Trophoblast cell (in vitro differentiated cells and primary cell): Measurements from ENCODE around the gene BMP4.

ENCODE experiments used
- DNase-seq, 2 donors: peaks; one replicate each; pipeline ENCODE4 v3.0.0-alpha.2; 2016
- H2AFZ ChIP-seq: 2 replicates; pipeline ENCODE4 v1.6.1; 2013; ENCODE audit warnings: low read length, moderate library complexity, mild to moderate bottlenecking; ENCODE audit not compliant: insufficient read depth, poor library complexity
- H2AK5ac ChIP-seq: 2 replicates; pipeline ENCODE4 v1.6.1; 2013; ENCODE audit warnings: mild to moderate bottlenecking, low read length
- H2BK120ac ChIP-seq: 2 replicates; pipeline ENCODE4 v1.6.1; 2013; ENCODE audit warnings: low read length, mild to moderate bottlenecking, moderate library complexity; ENCODE audit not compliant: insufficient read depth, poor library complexity
- H2BK12ac ChIP-seq: 2 replicates; pipeline ENCODE4 v1.6.1; 2013; ENCODE audit warnings: mild to moderate bottlenecking, low read length, moderate library complexity
- H2BK5ac ChIP-seq: 2 replicates; pipeline ENCODE4 v1.6.1; 2013; ENCODE audit warnings: low read length, low read depth, moderate library complexity, mild to moderate bottlenecking; ENCODE audit not compliant: poor library complexity
- H3K14ac ChIP-seq: 2 replicates; pipeline ENCODE4 v1.6.1; 2013; ENCODE audit warnings: mild to moderate bottlenecking, low read length
- H3K18ac ChIP-seq: 2 replicates; pipeline ENCODE4 v1.6.1; 2013; ENCODE audit warnings: mild to moderate bottlenecking, low read length
- H3K23ac ChIP-seq: 2 replicates; pipeline ENCODE4 v1.6.1; 2013; ENCODE audit warnings: low read length
- H3K27ac ChIP-seq: 2 replicates; pipeline ENCODE4 v1.5.1; 2013; ENCODE audit warnings: low read depth, mild to moderate bottlenecking, inconsistent platforms, low read length, moderate library complexity
- H3K27me3 ChIP-seq: 2 replicates; pipeline ENCODE4 v1.6.1; 2013; ENCODE audit warnings: inconsistent platforms, mild to moderate bottlenecking, low read length, moderate library complexity; ENCODE audit not compliant: insufficient read depth
- H3K36me3 ChIP-seq, 2 experiments: 1 replicate in 1 of 2; 2 replicates in 1 of 2; pipeline ENCODE4 v1.6.1; 2013; ENCODE audit warnings: low read length in 2 of 2, mild to moderate bottlenecking in 2 of 2, moderate library complexity in 1 of 2; ENCODE audit not compliant: insufficient read depth in 2 of 2, control insufficient read depth in 1 of 2
- H3K4ac ChIP-seq: 2 replicates; pipeline ENCODE4 v1.6.1; 2013; ENCODE audit warnings: low read depth, mild to moderate bottlenecking, low read length, moderate library complexity
- H3K4me1 ChIP-seq, 2 experiments: 1 replicate in 1 of 2; 2 replicates in 1 of 2; pipeline ENCODE4 v1.6.1; 2013; ENCODE audit warnings: low read length in 2 of 2, mild to moderate bottlenecking in 2 of 2, moderate library complexity in 1 of 2; ENCODE audit not compliant: insufficient read depth in 2 of 2, control insufficient read depth in 1 of 2
- H3K4me2 ChIP-seq: 2 replicates; pipeline ENCODE4 v1.6.1; 2013; ENCODE audit warnings: inconsistent platforms, mild to moderate bottlenecking, low read length, moderate library complexity
- H3K4me3 ChIP-seq: 2 replicates; pipeline ENCODE4 v1.5.1; 2013; ENCODE audit warnings: mild to moderate bottlenecking, low read depth, low read length, inconsistent platforms
- H3K79me1 ChIP-seq: one replicate; pipeline ENCODE4 v1.6.1; 2013; ENCODE audit warnings: low read length
- H3K79me2 ChIP-seq: 2 replicates; pipeline ENCODE4 v1.6.1; 2013; ENCODE audit warnings: low read length, mild to moderate bottlenecking; ENCODE audit not compliant: control insufficient read depth, insufficient read depth, poor library complexity
- H3K9ac ChIP-seq: 2 replicates; pipeline ENCODE4 v1.6.1; 2013; ENCODE audit warnings: mild to moderate bottlenecking, low read length
- H3K9me3 ChIP-seq: 2 replicates; pipeline ENCODE4 v1.6.1; 2013; ENCODE audit warnings: low read depth, mild to moderate bottlenecking, control low read depth, inconsistent platforms, low read length; ENCODE audit not compliant: insufficient read depth
- H4K12ac ChIP-seq: 2 replicates; pipeline ENCODE4 v1.6.1; 2013; ENCODE audit warnings: low read depth, mild to moderate bottlenecking, low read length, moderate library complexity
- H4K8ac ChIP-seq: 2 replicates; pipeline ENCODE4 v1.6.1; 2013; ENCODE audit warnings: low read depth, mild to moderate bottlenecking, low read length, moderate library complexity
- H4K91ac ChIP-seq: one replicate; pipeline ENCODE4 v1.6.1; 2013; ENCODE audit warnings: low read depth, mild to moderate bottlenecking, low read length, moderate library complexity
- WGBS: extraction: QIAGEN DNeasy Blood & Tissue Kit; methylation state at CpG from one replicate; pipeline ENCODE4 v1.1.7; 2013; ENCODE audit warnings: missing lambda C conversion rate; ENCODE audit not compliant: insufficient read length, insufficient coverage; ENCODE audit errors: extremely low coverage; 5-methylcytosine and 5-hydroxymethylcytosine counted together

BMP4 gene

GRCh38 chr14:53958628-53959027 is 2.0 kb upstream of the BMP4 start:
- no peak for DNase-seq
- no peak overlapping the region for H4K12ac ChIP-seq
- no peaks in the 10 kb centered on the region for H3K36me3 ChIP-seq
- peaks cover 12 to 22% of the 10 kb centered on the region in 2 experiments for H3K4me1 ChIP-seq
- H3K79me1 ChIP-seq: peaks cover 34% of the 10 kb centered on the region
- H3K27me3 ChIP-seq: no peaks in the 10 kb centered on the region
- H4K91ac ChIP-seq: no peak overlapping the region
- H2AK5ac ChIP-seq: no peak overlapping the region
- peaks cover 16% of the 10 kb centered on the region for H3K79me2 ChIP-seq
- H3K27ac ChIP-seq: no peak overlapping the region
- H3K23ac ChIP-seq: no peak overlapping the region
- H4K8ac ChIP-seq: no peak overlapping the region
- no peak overlapping the region for H2BK5ac ChIP-seq
- H3K9me3 ChIP-seq: no peaks in the 10 kb centered on the region
- H3K18ac ChIP-seq: no peak overlapping the region
- H3K4ac ChIP-seq: no peak overlapping the region
- no peak overlapping the region for H3K4me2 ChIP-seq
- no CpG with 5 or more reads among the region's 2 CpGs for WGBS
- H3K4me3 ChIP-seq: no peak overlapping the region
- no peak overlapping the region for H3K9ac ChIP-seq
- no peak overlapping the region for H2BK120ac ChIP-seq
- no peak overlapping the region for H3K14ac ChIP-seq
- no peak overlapping the region for H2AFZ ChIP-seq
- H2BK12ac ChIP-seq: no peak overlapping the region

GRCh38 chr14:53957739-53958138 is 1.1 kb upstream of the BMP4 start:
- peaks cover 14% of the 10 kb centered on the region for H3K79me2 ChIP-seq
- no peak overlapping the region for H3K23ac ChIP-seq
- H3K79me1 ChIP-seq: peaks cover 37% of the 10 kb centered on the region
- H2BK120ac ChIP-seq: no peak overlapping the region
- H4K91ac ChIP-seq: no peak overlapping the region
- H3K4me3 ChIP-seq: no peak overlapping the region
- H4K8ac ChIP-seq: no peak overlapping the region
- DNase-seq: no peak
- no peaks in the 10 kb centered on the region for H3K9me3 ChIP-seq
- H3K4ac ChIP-seq: no peak overlapping the region
- H4K12ac ChIP-seq: no peak overlapping the region
- H2BK5ac ChIP-seq: peak overlapping the region; percentile 6
- no peak overlapping the region for H3K9ac ChIP-seq
- no peak overlapping the region for H3K14ac ChIP-seq
- no peak overlapping the region for H3K4me2 ChIP-seq
- no peak overlapping the region for H2AK5ac ChIP-seq
- H3K4me1 ChIP-seq: peaks cover 6 to 18% of the 10 kb centered on the region in 2 experiments
- H3K27ac ChIP-seq: peak overlapping the region; percentile 67
- no peak overlapping the region for H2AFZ ChIP-seq
- H2BK12ac ChIP-seq: no peak overlapping the region
- no peaks in the 10 kb centered on the region for H3K27me3 ChIP-seq
- H3K36me3 ChIP-seq: no peaks in the 10 kb centered on the region
- no peak overlapping the region for H3K18ac ChIP-seq

GRCh38 chr14:53955671-53956426 is 776 bp downstream of the BMP4 start:
- DNase-seq: no peak
- peaks cover 39% of the 10 kb centered on the region for H3K79me1 ChIP-seq
- H3K23ac ChIP-seq: no peak overlapping the region
- peak overlapping the region; percentile 72 for H3K4ac ChIP-seq
- no peaks in the 10 kb centered on the region for H3K9me3 ChIP-seq
- no peak overlapping the region for H2BK120ac ChIP-seq
- H3K4me3 ChIP-seq: peak overlapping the region; percentile 73
- H4K8ac ChIP-seq: peak overlapping the region; percentile 11
- H3K36me3 ChIP-seq: peaks cover 0 to 3% of the 10 kb centered on the region in 2 experiments
- H3K4me2 ChIP-seq: peak overlapping the region; percentile 86
- peaks cover 14% of the 10 kb centered on the region for H3K79me2 ChIP-seq
- H2AFZ ChIP-seq: peak overlapping the region; percentile 50
- H3K9ac ChIP-seq: peak overlapping the region; percentile 70
- H3K4me1 ChIP-seq: peaks cover 11 to 28% of the 10 kb centered on the region in 2 experiments
- peak overlapping the region; percentile 22 for H3K27ac ChIP-seq
- no CpG with 5 or more reads among the region's 52 CpGs for WGBS
- H4K12ac ChIP-seq: peak overlapping the region; percentile 2
- peak overlapping the region; percentile 46 for H3K14ac ChIP-seq
- peak overlapping the region; percentile 60 for H3K18ac ChIP-seq
- no peaks in the 10 kb centered on the region for H3K27me3 ChIP-seq
- H2BK5ac ChIP-seq: peak overlapping the region; percentile 67
- H4K91ac ChIP-seq: peak overlapping the region; percentile 33
- peak overlapping the region; percentile 1 for H2BK12ac ChIP-seq
- H2AK5ac ChIP-seq: no peak overlapping the region

GRCh38 chr14:53955229-53955556 is 1.4 kb downstream of the BMP4 start:
- no peaks in the 10 kb centered on the region for H3K9me3 ChIP-seq
- no peak overlapping the region for H2BK120ac ChIP-seq
- no peak overlapping the region for H4K12ac ChIP-seq
- H2AFZ ChIP-seq: no peak overlapping the region
- H2BK5ac ChIP-seq: no peak overlapping the region
- no peaks in the 10 kb centered on the region for H3K27me3 ChIP-seq
- H3K4ac ChIP-seq: peak overlapping the region; percentile 72
- H3K36me3 ChIP-seq: peaks cover 5 to 8% of the 10 kb centered on the region in 2 experiments
- no peak overlapping the region for H3K14ac ChIP-seq
- H4K91ac ChIP-seq: no peak overlapping the region
- peak overlapping the region; percentile 80 for H3K4me3 ChIP-seq
- no peak overlapping the region for H3K27ac ChIP-seq
- no peak overlapping the region for H3K23ac ChIP-seq
- H3K9ac ChIP-seq: peak overlapping the region; percentile 72
- H2BK12ac ChIP-seq: no peak overlapping the region
- peak overlapping the region; percentile 86 for H3K4me2 ChIP-seq
- H4K8ac ChIP-seq: no peak overlapping the region
- H3K79me2 ChIP-seq: peaks cover 14% of the 10 kb centered on the region
- H3K18ac ChIP-seq: no peak overlapping the region
- H2AK5ac ChIP-seq: no peak overlapping the region
- H3K4me1 ChIP-seq: peaks cover 11 to 28% of the 10 kb centered on the region in 2 experiments
- no CpG with 5 or more reads among the region's 17 CpGs for whole genome bisulfite sequencing
- H3K79me1 ChIP-seq: peaks cover 39% of the 10 kb centered on the region
- no peak for DNase-seq
